ENCODE data around the gene OR4X1.
"Not testable (repeated sequence)": the region's sequence is repeated elsewhere in the genome, so short reads cannot be mapped to it uniquely, and the experiment has no call there.

Gene OR4X1

GRCh38 chr11:48263423-48263911 lies at the start of gene OR4X1:
OR4X1 (plus strand) TSS chr11:48263861; CDS start chr11:48263861, 0 bp downstream.
- in situ Hi-C loops (cut with MboI; ENCODE audit: low sequenced_read_pairs) = no loop called here

GRCh38 chr11:48216510-48216909 lies 47.2 kb upstream of the OR4X1 start, which contains the start of gene OR4B1:
OR4B1 (plus strand) TSS chr11:48216810; CDS start chr11:48216810, 0 bp downstream.
- in situ Hi-C loops (cut with MboI; ENCODE audit: low sequenced_read_pairs) = no loop called here

GRCh38 chr11:48228761-48229160 lies 34.9 kb upstream of the OR4X1 start:
- in situ Hi-C loops (cut with MboI; ENCODE audit: low sequenced_read_pairs) = no loop called here

GRCh38 chr11:48230057-48230456 lies 33.6 kb upstream of the OR4X1 start:
- in situ Hi-C loops (cut with MboI; ENCODE audit: low sequenced_read_pairs) = not testable (repeated sequence)

- in situ Hi-C loops (cut with MboI; ENCODE audit: low sequenced_read_pairs) = no loop called here
Measured at GRCh38 chr11:48237727-48238126, 25.9 kb upstream of the OR4X1 start.

- in situ Hi-C loops (cut with MboI; ENCODE audit: low sequenced_read_pairs) = no loop called here
Measured at GRCh38 chr11:48242501-48242900, 21.2 kb upstream of the OR4X1 start.

GRCh38 chr11:48244804-48245203 lies 18.9 kb upstream of the OR4X1 start, which contains the start of gene OR4X2:
OR4X2 (plus strand) TSS chr11:48245104; CDS start chr11:48245104, 0 bp downstream.
- in situ Hi-C loops (cut with MboI; ENCODE audit: low sequenced_read_pairs) = no loop called here

GRCh38 chr11:48248902-48249301 lies 14.8 kb upstream of the OR4X1 start:
- in situ Hi-C loops (cut with MboI; ENCODE audit: low sequenced_read_pairs) = no loop called here

GRCh38 chr11:48261600-48261999 lies 2.1 kb upstream of the OR4X1 start:
- in situ Hi-C loops (cut with MboI; ENCODE audit: low sequenced_read_pairs) = no loop called here

GRCh38 chr11:48270621-48271020 lies 7.0 kb downstream of the OR4X1 start:
- in situ Hi-C loops (cut with MboI; ENCODE audit: low sequenced_read_pairs) = no loop called here

- in situ Hi-C loops (cut with MboI; ENCODE audit: low sequenced_read_pairs) = no loop called here
Measured at GRCh38 chr11:48272606-48273005, 8.9 kb downstream of the OR4X1 start.

GRCh38 chr11:48305923-48306322 lies 42.3 kb downstream of the OR4X1 start, which contains the start of gene OR4S1:
OR4S1 (plus strand) TSS chr11:48306223; CDS start chr11:48306223, 0 bp downstream.
- in situ Hi-C loops (cut with MboI; ENCODE audit: low sequenced_read_pairs) = no loop called here

GRCh38 chr11:48307760-48308386 lies 44.2 kb downstream of the OR4X1 start:
- in situ Hi-C loops (cut with MboI; ENCODE audit: low sequenced_read_pairs) = no loop called here

GRCh38 chr11:48313590-48313989 lies 49.9 kb downstream of the OR4X1 start:
- in situ Hi-C loops (cut with MboI; ENCODE audit: low sequenced_read_pairs) = not testable (repeated sequence)
